ENCODE results near the gene COG3.

COG3 gene

DNA sequence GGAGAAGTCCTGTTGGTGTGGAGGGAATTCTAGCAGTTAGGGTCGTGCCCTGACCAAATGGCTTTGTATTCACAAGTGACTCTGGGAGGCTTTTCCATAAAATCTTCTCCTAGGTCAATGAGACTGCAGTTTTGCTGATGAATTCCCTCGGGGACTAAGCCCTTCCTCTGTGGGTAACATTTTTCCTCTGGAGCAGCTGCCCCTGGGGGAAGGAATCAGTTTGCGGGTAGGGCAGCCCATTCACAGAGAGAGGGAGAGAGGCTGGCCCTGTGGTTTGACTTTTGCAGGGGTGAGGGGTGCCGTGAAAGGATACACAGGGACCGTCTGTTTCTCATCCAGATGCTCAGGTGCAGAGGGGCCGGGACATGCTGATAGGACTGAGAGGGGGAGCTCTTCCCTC, 83.5 kb downstream of the COG3 start:
- no peak for DNase-seq

GRCh38 chr13:45554604-45555109, 89.9 kb downstream of the COG3 start:
- no peak for DNase-seq

DNA sequence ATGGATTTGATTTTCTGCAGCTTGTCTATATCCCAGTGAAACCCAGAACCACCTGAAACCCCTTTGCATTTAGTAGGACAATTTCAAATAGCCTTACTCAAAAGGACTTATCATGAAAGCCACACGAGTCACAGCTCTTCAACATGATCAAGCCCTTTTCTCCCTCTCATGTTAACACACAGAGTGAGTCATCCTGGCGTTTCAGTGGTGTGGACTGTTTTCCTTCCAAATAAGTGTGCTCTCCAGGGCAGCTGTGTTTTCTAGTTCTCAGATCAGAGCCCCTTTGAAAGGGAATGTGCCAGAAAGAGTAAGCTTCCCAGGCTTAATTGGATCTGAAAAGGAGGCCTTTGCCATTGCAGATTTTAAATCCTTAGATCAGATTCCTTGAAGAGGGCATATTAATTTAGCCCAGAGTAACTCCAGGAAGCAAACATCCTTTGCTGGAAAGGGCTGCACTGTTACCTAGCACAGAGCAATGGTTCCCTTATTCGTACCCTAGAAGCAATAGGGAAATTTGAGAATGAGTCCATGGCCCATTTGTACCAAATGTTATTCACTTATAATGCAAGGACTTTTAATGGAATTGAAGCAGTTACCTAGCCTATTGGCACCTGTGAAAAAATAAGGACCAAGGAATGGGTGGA, 99.5 kb downstream of the COG3 start:
- DNase-seq: no peak

GRCh38 chr13:45565331-45565730, 100.6 kb downstream of the COG3 start:
- no peak for DNase-seq

DNA sequence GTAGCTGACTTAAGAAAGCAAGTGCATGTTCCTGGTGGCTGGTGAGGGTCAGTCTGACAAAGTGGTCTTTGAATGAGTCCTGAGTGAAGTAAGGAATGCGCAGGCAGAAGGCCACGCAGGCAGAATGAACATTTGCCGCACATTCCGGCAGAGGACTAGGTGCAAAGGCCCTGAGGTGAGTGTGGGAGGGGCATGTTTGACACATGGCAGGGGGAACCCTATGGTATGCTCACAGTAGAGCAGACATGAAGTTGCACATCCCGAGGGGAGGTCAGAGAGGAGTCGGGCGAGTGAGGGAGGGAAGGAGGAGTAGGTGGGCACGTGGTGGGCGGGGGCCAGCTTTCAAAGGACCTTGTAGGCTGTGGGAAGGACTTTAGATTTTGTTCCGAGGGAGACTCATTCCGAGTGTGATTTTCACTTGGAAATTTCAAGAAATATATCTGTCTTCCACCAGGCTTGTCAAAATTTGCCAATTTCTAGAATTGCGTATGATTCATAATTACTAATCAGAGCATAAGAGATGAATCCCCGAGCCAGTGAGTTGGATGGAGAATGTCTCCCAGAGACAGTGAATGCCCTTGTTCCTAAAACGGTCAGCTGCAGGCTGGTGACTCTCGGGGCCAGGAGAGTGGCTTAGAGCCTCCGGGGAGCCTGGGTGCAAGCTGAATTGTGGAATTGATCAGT, 110.5 kb downstream of the COG3 start:
- no peak for DNase-seq

- no peak for DNase-seq
Observed at GRCh38 chr13:45575830-45576180, 111.1 kb downstream of the COG3 start.

- no peak for DNase-seq
Observed at GRCh38 chr13:45576466-45576865, 111.7 kb downstream of the COG3 start.

DNA sequence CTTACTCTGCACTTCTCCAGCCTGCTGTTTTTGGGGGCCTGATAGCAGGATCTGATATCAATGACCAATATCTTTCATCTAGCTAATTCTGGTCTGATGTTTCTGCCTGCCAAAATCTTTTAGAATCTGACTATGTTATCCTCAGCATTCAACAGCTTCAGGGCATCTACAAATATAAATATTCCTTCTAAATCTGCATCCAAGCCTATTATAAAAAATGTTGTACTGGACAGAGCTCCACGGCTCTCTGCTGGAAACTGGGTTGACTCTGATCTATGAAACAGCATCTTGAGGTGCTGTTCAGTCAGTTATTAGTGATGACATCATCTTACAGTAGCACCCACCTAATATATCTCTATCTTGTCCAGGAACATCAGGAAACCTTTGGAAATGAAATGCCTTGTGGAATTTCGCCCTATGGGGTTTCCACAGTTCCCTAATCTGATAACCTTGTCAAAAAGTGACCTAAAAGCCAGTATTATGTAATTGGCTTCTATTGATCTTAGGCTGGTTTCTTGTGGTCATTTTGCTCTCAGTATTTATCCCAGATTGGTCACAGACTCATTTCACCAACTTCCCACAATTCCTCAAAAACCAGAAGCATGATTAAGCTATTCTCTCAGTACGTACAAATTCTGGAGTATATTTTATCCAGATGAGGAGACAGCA, 117.8 kb downstream of the COG3 start:
- DNase-seq: no peak

- DNase-seq: no peak
Observed at GRCh38 chr13:45584816-45585215, 120.1 kb downstream of the COG3 start.
